GM11168 (cell line): ENCODE measurements around the gene WDR93.
"Not testable (repeated sequence)": the region's sequence is repeated elsewhere in the genome, so short reads cannot be mapped to it uniquely, and the experiment has no call there.

Experiments used
- in situ Hi-C: fragments of 300-500 bp; cut with MboI; formaldehyde crosslinking; loops from one replicate; pipeline ENCODE4 v1.12.0; 2022; ENCODE audit warnings: low sequenced_read_pairs; ENCODE audit not compliant: unreplicated experiment

WDR93 gene

GRCh38 chr15:89680282-89680873 lies 10.2 kb upstream of the WDR93 start:
- in situ Hi-C loops, result no loop called here

DNA sequence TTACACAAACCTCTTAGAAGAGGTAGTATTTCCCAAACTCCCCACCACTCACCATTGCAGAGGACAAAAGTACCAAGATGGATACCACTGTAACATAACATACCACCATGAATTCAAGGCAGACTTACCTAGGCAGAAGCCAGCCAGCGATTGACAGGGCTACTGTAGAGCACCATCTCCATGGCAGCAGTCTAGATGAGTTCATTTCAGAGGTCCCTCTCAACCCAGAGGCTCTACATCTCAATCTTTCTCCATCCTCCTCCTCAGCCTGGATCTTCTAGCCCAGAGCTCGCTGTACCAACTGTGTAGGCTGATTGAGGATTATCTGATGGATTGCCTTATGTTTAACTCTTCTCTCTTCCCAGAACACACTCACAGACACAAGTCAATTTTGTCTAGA lies 9.5 kb upstream of the WDR93 start:
- in situ Hi-C loops, result no loop called here

- in situ Hi-C loops, result no loop called here
Measured at GRCh38 chr15:89685995-89686394, 4.6 kb upstream of the WDR93 start.

DNA sequence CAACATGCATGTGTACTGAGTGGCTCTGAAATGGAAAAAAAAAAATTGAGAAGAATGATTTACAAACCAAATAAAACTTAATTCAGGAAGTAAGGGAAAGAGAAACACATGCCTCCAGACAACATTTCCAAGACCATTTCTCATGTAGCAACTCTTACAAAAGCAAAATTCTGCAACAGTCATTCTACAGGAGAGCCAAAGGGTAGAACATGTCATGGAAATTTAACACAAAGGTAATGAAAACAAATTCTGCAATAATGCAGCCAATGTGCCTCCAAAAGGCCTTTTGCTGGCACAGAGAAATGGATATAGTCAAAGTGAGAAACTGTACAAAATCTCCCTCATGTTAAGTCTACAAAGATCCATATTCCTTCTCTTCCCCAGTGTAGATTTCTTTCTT lies 4.1 kb upstream of the WDR93 start:
- in situ Hi-C loops, result no loop called here

DNA sequence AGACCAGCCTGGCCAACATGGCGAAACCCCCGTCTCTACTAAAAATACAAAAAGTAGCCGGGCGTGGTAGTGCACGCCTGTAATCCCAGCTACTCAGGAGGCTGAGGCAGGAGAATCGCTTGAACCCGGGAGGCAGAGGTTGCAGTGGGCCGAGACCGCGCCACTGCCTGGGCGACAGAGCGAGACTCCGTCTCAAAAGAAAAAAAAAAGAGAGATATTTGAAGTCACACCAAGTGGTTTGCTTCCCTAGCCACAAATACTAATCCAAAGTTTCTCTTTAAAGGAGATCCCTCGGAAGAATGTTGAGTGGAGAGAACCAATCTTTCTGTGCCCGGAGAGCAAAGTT lies 708 bp upstream of the WDR93 start:
- in situ Hi-C loops, result not testable (repeated sequence)

GRCh38 chr15:89693091-89693490 lies 2.5 kb downstream of the WDR93 start:
- in situ Hi-C loops, result no loop called here

GRCh38 chr15:89693696-89694095 lies 3.1 kb downstream of the WDR93 start:
- in situ Hi-C loops, result no loop called here

DNA sequence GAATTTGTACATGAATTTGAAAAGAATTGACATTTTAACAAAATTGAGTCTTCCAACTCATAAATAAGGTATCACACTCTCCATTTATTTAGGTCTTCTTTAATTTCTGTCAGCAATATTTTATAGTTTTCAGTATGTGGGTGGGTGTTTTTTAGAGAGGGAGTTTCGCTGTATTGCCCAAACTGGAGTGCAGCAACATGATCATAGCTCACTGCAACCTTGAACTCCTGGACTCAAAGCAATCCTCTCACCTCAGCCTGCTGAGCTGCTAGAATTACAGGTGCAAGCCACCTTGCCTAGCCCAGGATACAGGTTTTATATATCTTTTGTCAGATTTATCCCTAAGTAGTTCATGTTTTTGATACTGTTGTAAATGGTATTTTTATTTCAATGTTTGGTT lies 4.6 kb downstream of the WDR93 start:
- in situ Hi-C loops, result no loop called here

DNA sequence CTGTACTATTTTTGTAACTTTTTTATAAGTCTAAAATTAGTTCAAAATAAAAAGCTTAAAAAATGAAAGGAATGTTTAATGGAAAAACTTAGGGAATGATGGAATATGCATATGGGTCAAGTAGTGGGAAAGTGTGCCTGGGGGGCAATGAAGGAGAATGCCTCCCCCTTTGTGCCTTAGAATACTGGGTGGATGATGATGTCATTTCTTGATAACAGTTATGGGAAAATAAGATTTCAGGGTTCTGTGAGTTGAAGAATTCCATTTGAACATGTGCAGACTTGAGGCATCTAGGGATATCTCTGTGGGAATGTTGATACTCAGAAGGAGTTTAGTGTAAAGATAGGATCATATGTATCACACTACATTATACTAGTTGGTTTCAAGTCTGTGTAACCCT lies 13.8 kb downstream of the WDR93 start:
- in situ Hi-C loops, result no loop called here

- in situ Hi-C loops, result no loop called here
Measured at GRCh38 chr15:89707577-89707976, 17.0 kb downstream of the WDR93 start.

DNA sequence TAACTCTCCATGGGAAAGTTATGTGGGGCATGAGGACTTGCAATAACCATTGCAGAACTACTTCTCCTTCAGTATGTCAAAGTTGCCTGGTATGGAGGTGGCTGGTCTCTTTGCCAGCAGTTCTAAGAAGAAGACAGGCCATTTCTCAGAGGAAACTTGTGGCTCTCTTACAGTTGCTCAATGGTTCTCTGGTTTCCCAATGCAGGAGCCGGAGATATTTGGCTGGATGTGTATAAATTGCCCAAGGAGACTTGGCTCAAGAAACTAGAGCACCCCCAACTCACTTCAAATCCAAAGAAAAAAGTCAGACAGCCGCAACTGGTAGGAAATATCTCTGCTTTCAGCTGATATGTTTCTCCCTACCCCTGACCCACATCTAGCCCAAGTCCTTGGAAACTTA lies 24.2 kb downstream of the WDR93 start:
- in situ Hi-C loops, result no loop called here

DNA sequence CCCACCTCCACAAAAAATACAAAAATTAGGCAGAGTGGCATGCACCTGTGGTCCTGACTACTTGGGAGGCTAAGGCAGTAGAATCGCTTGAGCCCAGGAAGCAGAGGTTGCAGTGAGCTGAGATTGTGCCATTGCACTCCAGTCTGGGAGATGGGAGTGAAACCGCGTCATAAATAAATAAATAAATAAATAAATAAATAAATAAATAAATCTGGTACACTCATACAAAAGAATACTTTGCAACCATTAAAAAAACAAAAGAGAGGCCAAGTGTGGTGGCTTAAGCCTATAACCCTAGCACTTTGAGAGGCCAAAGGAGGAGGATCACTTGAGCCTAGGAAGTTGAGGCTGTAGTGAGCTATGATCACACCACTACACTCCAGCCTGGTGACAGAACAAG lies 32.4 kb downstream of the WDR93 start:
- in situ Hi-C loops, result no loop called here

- in situ Hi-C loops, result loop anchor here (25.0 kb wide), 1 partner anchor 538 kb away; the partner anchor contains the start of gene NGRN
Measured at GRCh38 chr15:89724621-89725020, 34.0 kb downstream of the WDR93 start.

- in situ Hi-C loops, result loop anchor here (25.0 kb wide), 1 partner anchor 537 kb away; the partner anchor contains the start of gene NGRN
Measured at GRCh38 chr15:89725064-89725463, 34.5 kb downstream of the WDR93 start.

- in situ Hi-C loops, result loop anchor here (25.0 kb wide), 1 partner anchor 534 kb away; the partner anchor contains the start of gene NGRN
Measured at GRCh38 chr15:89728254-89728653, 37.6 kb downstream of the WDR93 start.

DNA sequence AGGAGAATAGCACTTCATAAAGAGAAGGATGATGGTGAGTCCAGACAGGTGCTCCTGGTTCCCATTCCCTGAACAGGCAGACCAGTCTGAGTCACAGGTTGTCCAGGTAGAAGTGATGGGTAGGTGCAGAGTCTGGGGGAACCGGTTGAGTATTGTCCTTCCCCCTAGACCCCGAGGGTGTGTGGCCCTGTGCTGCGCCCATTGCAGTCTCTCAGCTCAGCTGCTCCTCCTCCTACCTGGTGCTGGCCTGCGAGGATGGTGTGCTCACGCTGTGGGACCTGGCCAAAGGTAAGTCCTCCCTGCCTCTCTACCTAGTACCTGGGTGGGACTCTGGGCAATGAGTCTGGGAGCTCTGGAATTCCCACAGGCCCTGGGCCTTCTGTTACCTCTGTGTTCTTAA lies 40.7 kb downstream of the WDR93 start:
- in situ Hi-C loops, result loop anchor here (25.0 kb wide), 1 partner anchor 531 kb away; the partner anchor contains the start of gene NGRN

- in situ Hi-C loops, result loop anchor here (25.0 kb wide), 1 partner anchor 530 kb away; the partner anchor contains the start of gene NGRN
Measured at GRCh38 chr15:89732451-89733172, 42.0 kb downstream of the WDR93 start.

DNA sequence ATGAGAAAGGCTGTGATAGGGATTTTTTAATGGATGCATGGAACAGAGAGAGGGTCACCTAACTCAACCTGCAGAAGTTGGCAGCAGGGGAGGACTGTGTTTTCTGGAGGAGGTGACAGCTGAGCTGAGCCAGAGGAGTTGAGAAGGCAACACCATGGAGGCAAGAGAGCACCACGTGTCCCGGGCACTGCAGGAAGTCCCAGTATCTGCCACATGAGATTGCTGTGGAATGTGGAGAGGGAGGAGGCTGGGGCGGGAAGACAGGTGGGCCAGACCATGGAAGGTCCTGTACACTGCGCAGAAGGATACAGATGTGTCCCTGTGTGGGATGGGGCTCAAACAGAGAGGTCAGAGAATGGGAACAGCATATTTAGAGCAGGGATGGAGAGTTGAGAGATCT lies 45.2 kb downstream of the WDR93 start:
- in situ Hi-C loops, result loop anchor here (25.0 kb wide), 1 partner anchor 527 kb away; the partner anchor contains the start of gene NGRN

DNA sequence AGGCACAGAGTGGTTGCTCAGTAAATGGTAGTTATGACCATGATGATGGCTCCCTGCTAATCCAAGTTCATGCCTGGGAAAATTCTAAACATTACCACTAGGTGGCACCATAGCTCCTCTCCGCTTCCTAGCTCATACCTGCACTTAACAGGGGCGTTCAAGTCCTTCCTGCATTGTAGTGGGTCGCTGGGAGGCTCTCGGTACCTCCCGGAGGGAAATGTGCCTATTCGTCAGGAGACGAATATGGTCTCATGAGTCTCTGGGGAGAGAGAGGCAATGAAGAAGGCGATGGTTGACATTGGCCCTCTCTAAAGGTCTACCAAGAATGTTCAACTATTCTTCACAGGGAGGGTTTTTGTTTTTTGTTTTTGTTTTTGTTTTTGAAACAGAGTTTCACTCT lies 49.5 kb downstream of the WDR93 start:
- in situ Hi-C loops, result loop anchor here (25.0 kb wide), 1 partner anchor 522 kb away; the partner anchor contains the start of gene NGRN

- in situ Hi-C loops, result loop anchor here (25.0 kb wide), 1 partner anchor 519 kb away; the partner anchor contains the start of gene NGRN
Measured at GRCh38 chr15:89743011-89743410, 52.4 kb downstream of the WDR93 start.

- in situ Hi-C loops, result loop anchor here (25.0 kb wide), 1 partner anchor 519 kb away; the partner anchor contains the start of gene NGRN
Measured at GRCh38 chr15:89743594-89743993, 53.0 kb downstream of the WDR93 start.
